ENCODE data around the gene CADM2. TPM values are rescaled to one million over a fixed set of nuclear protein-coding genes. Genes with fewer than 3 reads are reported as not detected.

The CADM2 gene
- total RNA-seq, 4 donors from 2014 or later, result 15.6 to 51.8 (median 37.4) TPM

- no peak overlapping the region for H3K4me3 ChIP-seq
- DNase-seq (ENCODE audit: low spot score in 2 of 2), result no peak
- TF ChIP-seq EP300 (IDR thresholded peaks at IDR 0.05) (no peak), CTCF (IDR thresholded peaks at IDR 0.05) (no peak), POLR2A (IDR thresholded peaks at IDR 0.05) (no peak)
- no peak overlapping the region for H3K27ac ChIP-seq
- no peaks in the 10 kb centered on the region for H3K27me3 ChIP-seq
- WGBS, 2 donors, result 86 to 89% methylated on average over 1 of the region's 1 CpG
- no peaks in the 10 kb centered on the region for H3K36me3 ChIP-seq
- H3K4me1 ChIP-seq, result no peaks in the 10 kb centered on the region
- no peaks in the 10 kb centered on the region for H3K9me3 ChIP-seq
Measured at GRCh38 chr3:85930718-85931117, 971.9 kb downstream of the CADM2 start.

- H3K9me3 ChIP-seq, result no peaks in the 10 kb centered on the region
- 78 to 87% methylated on average over 5 of the region's 5 CpGs for WGBS, 2 donors
- no peak for TF ChIP-seq POLR2A (IDR thresholded peaks at IDR 0.05)
- no peak for TF ChIP-seq EP300 (IDR thresholded peaks at IDR 0.05)
- TF ChIP-seq CTCF (IDR thresholded peaks at IDR 0.05), result no peak
- H3K27ac ChIP-seq, result no peak overlapping the region
- DNase-seq (ENCODE audit: low spot score in 2 of 2), result no peak
- H3K4me3 ChIP-seq, result no peak overlapping the region
- H3K4me1 ChIP-seq, result peaks cover 0 to 1% (median 0%) of the 10 kb centered on the region in 4 donors
- H3K27me3 ChIP-seq, result no peaks in the 10 kb centered on the region
- H3K36me3 ChIP-seq, result no peaks in the 10 kb centered on the region
Measured at GRCh38 chr3:85933326-85933725, 974.5 kb downstream of the CADM2 start.

GRCh38 chr3:85935171-85935570 is 976.4 kb downstream of the CADM2 start:
- H3K36me3 ChIP-seq, result no peaks in the 10 kb centered on the region
- no peaks in the 10 kb centered on the region for H3K27me3 ChIP-seq
- no peak for DNase-seq (ENCODE audit: low spot score in 2 of 2)
- no peak overlapping the region for H3K4me3 ChIP-seq
- H3K4me1 ChIP-seq, result peaks cover 0 to 10% (median 0%) of the 10 kb centered on the region in 4 donors
- no peak for TF ChIP-seq EP300 (IDR thresholded peaks at IDR 0.05)
- no peak for TF ChIP-seq CTCF (IDR thresholded peaks at IDR 0.05)
- no peak for TF ChIP-seq POLR2A (IDR thresholded peaks at IDR 0.05)
- no peaks in the 10 kb centered on the region for H3K9me3 ChIP-seq
- 58 to 74% methylated on average over 1 of the region's 1 CpG for WGBS, 2 donors
- H3K27ac ChIP-seq, result no peak overlapping the region

- H3K9me3 ChIP-seq, result peaks cover 0 to 3% (median 0%) of the 10 kb centered on the region in 4 donors
- no peaks in the 10 kb centered on the region for H3K36me3 ChIP-seq
- 8 to 13% methylated on average over 3 of the region's 3 CpGs for WGBS, 2 donors
- no peak overlapping the region for H3K27ac ChIP-seq
- no peaks in the 10 kb centered on the region for H3K27me3 ChIP-seq
- H3K4me1 ChIP-seq, result peaks cover 0 to 10% (median 0%) of the 10 kb centered on the region in 4 donors
- TF ChIP-seq CTCF (IDR thresholded peaks at IDR 0.05) (no peak), EP300 (IDR thresholded peaks at IDR 0.05) (no peak)
- no peak for DNase-seq (ENCODE audit: low spot score in 2 of 2)
- no peak overlapping the region for H3K4me3 ChIP-seq
Measured at GRCh38 chr3:85939074-85939482, 980.3 kb downstream of the CADM2 start.

GRCh38 chr3:85950435-85950834 is 991.6 kb downstream of the CADM2 start:
- H3K4me1 ChIP-seq, result no peaks in the 10 kb centered on the region
- TF ChIP-seq POLR2A (IDR thresholded peaks at IDR 0.05) (no peak), CTCF (IDR thresholded peaks at IDR 0.05) (no peak), EP300 (IDR thresholded peaks at IDR 0.05) (no peak)
- WGBS, 2 donors, result 79 to 87% methylated on average over 1 of the region's 1 CpG
- no peaks in the 10 kb centered on the region for H3K27me3 ChIP-seq
- no peak overlapping the region for H3K4me3 ChIP-seq
- DNase-seq (ENCODE audit: low spot score in 2 of 2), result no peak
- peaks cover 0 to 4% (median 0%) of the 10 kb centered on the region in 4 donors for H3K9me3 ChIP-seq
- H3K27ac ChIP-seq, result no peak overlapping the region
- no peaks in the 10 kb centered on the region for H3K36me3 ChIP-seq
